ENCODE results near the gene MLC1.

MLC1 gene

DNA sequence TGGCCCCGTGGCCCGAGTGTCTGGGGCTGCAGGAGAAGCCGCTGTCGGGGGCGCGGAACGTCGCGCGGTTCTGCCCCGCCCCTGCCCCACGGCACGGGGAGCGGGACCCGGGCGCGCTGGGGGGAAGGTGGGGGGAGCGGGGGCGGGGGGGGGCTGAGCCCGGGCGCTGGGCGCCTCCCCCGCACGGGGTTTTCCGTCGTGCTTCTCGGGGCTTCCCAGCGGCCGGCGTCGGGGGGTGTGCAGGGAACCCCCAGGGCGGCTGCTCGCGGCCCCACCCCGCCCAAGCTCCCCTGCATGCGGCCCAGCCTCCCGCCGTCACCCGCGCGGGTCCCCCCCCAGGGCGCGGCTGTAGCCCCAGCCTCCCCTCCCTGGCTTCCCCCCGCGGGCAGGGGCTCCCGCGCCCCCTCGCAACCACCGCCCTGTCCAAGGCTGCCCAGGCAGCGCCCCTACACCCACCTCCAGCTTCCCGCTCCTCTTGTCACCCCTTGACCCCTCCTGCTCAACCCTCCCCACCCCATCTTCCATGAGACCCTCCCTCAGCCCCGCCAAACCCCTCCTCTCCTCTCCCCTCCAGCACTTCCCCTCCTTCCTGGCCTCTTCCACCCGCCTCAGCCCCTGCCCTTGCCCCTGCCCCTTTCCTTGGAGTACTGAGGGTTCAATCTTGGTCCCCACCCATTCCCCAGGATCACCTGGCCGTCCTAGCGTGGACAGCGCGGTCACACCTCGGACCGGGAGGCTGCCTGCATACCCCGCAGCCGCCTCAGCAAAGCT lies 74.4 kb downstream of the MLC1 start:
- H3K4me3 ChIP-seq (ENCODE audit: low read length in 2 of 2) = no peak overlapping the region
- peak overlapping the region; percentile 71 for H3K18ac ChIP-seq (ENCODE audit: low read length)
- H2BK12ac ChIP-seq (ENCODE audit: low read length) = no peak overlapping the region
- H2BK15ac ChIP-seq (ENCODE audit: low read length) = no peak overlapping the region
- H3K4ac ChIP-seq (ENCODE audit: low read length) = peak overlapping the region; percentile 37
- H3K36me3 ChIP-seq (replicated peaks in 1 of 2; ENCODE audit: control insufficient read depth in 2 of 2, insufficient read depth in 2 of 2, low read length in 2 of 2) = no peaks in the 10 kb centered on the region
- H3K23ac ChIP-seq (ENCODE audit: low read depth, low read length, poor library complexity) = peak overlapping the region; percentile 89
- no peak overlapping the region for H2AFZ ChIP-seq (ENCODE audit: low read length)
- H3K4me1 ChIP-seq (ENCODE audit: control insufficient read depth in 2 of 2, insufficient read depth in 1 of 2, low read depth in 1 of 2, low read length in 2 of 2) = peaks cover 4 to 10% of the 10 kb centered on the region in 2 donors
- no peak for DNase-seq (ENCODE audit: low spot score)
- H4K91ac ChIP-seq (ENCODE audit: low read depth, low read length, poor library complexity) = no peak overlapping the region
- peaks cover 0 to 2% of the 10 kb centered on the region in 2 donors for H3K9me3 ChIP-seq (replicated peaks in 1 of 2; ENCODE audit: control insufficient read depth in 2 of 2, insufficient read depth in 1 of 2, low read depth in 1 of 2, low read length in 2 of 2)
- H3K27me3 ChIP-seq (ENCODE audit: control insufficient read depth in 3 of 3, insufficient read depth in 3 of 3, low read depth in 1 of 3, low read length in 3 of 3) = peaks cover 11 to 88% (median 59%) of the 10 kb centered on the region in 3 experiments
- no peak overlapping the region for H3K9ac ChIP-seq (ENCODE audit: low read depth, low read length, poor library complexity)
- WGBS, 2 donors (ENCODE audit: extremely low coverage in 2 of 2, insufficient read length in 2 of 2, insufficient replicate concordance in 1 of 2) = no CpG with 5 or more reads among the region's 61 CpGs
- H2BK120ac ChIP-seq (ENCODE audit: low read depth, low read length) = no peak overlapping the region
- H2AK5ac ChIP-seq (ENCODE audit: low read depth, low read length) = peak overlapping the region; percentile 81
- peak overlapping the region; percentile 82 for H4K8ac ChIP-seq (ENCODE audit: low read depth, low read length)
- no peak overlapping the region for H3K4me2 ChIP-seq (ENCODE audit: insufficient read depth, low read length, poor library complexity, severe bottlenecking)
- no peak overlapping the region for H3K27ac ChIP-seq (replicated peaks; ENCODE audit: low read length)
- no peaks in the 10 kb centered on the region for H3K79me1 ChIP-seq (ENCODE audit: low read depth, low read length)
- H3K14ac ChIP-seq (ENCODE audit: low read length) = no peak overlapping the region
- H2BK5ac ChIP-seq (ENCODE audit: low read length) = no peak overlapping the region

DNA sequence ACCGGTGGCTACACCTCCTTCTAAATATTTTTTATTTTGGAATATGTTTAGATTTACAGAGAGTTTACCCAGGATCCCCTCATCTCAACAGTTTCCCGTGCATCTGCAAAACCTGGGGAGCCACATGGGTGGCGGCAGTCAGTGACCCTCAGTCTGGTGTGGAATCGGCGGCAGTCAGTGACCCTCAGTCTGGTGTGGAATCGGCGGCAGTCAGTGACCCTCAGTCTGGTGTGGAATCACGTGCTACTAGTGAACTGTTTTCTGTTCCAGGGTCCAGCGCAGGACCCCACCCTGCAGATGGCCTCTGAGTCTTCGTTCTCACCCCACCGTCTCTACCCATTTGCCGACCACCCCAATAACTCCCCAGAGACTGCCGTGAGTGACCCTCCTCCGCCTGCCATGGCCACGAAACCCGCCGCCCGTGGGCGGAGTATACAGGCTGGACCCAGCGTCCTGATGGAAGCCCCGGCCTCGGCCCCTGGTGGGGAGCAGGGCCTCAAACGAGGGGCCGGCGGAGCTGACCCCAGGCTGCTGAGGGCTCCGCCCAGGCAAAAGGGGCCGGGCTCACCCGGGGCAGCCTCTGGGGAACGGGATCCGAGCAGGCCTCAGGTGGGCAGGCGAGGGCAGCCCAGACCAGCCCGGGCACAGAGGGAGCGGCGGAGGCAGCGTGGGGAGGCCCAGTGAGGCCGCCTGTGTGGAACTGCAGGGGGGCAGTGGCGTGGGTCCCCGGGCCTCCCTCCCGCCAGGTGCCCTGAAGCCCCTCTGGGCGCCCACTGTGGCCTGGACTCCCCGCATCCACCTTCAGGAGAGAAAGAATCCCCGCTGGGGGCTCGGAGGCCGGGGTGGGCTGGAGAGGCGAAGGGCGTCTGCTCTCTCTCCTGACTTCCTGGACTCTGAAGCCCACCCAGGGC lies 75.2 kb downstream of the MLC1 start:
- H3K36me3 ChIP-seq (replicated peaks in 1 of 2; ENCODE audit: control insufficient read depth in 2 of 2, insufficient read depth in 2 of 2, low read length in 2 of 2) = no peaks in the 10 kb centered on the region
- H2AFZ ChIP-seq (ENCODE audit: low read length) = no peak overlapping the region
- no peak overlapping the region for H2AK5ac ChIP-seq (ENCODE audit: low read depth, low read length)
- H3K9ac ChIP-seq (ENCODE audit: low read depth, low read length, poor library complexity) = no peak overlapping the region
- H3K4me1 ChIP-seq (ENCODE audit: control insufficient read depth in 2 of 2, insufficient read depth in 1 of 2, low read depth in 1 of 2, low read length in 2 of 2) = peaks cover 3 to 10% of the 10 kb centered on the region in 2 donors
- peak overlapping the region; percentile 87 for H3K18ac ChIP-seq (ENCODE audit: low read length)
- no peak overlapping the region for H3K4me2 ChIP-seq (ENCODE audit: insufficient read depth, low read length, poor library complexity, severe bottlenecking)
- no peak overlapping the region for H2BK120ac ChIP-seq (ENCODE audit: low read depth, low read length)
- no peak for DNase-seq (ENCODE audit: low spot score)
- H3K9me3 ChIP-seq (replicated peaks in 1 of 2; ENCODE audit: control insufficient read depth in 2 of 2, insufficient read depth in 1 of 2, low read depth in 1 of 2, low read length in 2 of 2) = peaks cover 0 to 2% of the 10 kb centered on the region in 2 donors
- H3K4ac ChIP-seq (ENCODE audit: low read length) = no peak overlapping the region
- H2BK12ac ChIP-seq (ENCODE audit: low read length) = peak overlapping the region; percentile 41
- H3K14ac ChIP-seq (ENCODE audit: low read length) = peak overlapping the region; percentile 56
- H3K27me3 ChIP-seq (ENCODE audit: control insufficient read depth in 3 of 3, insufficient read depth in 3 of 3, low read depth in 1 of 3, low read length in 3 of 3) = peaks cover 11 to 88% (median 52%) of the 10 kb centered on the region in 3 experiments
- H3K27ac ChIP-seq (replicated peaks; ENCODE audit: low read length) = no peak overlapping the region
- H4K8ac ChIP-seq (ENCODE audit: low read depth, low read length) = no peak overlapping the region
- no peak overlapping the region for H3K4me3 ChIP-seq (ENCODE audit: low read length in 2 of 2)
- no peaks in the 10 kb centered on the region for H3K79me1 ChIP-seq (ENCODE audit: low read depth, low read length)
- H2BK5ac ChIP-seq (ENCODE audit: low read length) = no peak overlapping the region
- WGBS, 2 donors (ENCODE audit: extremely low coverage in 2 of 2, insufficient read length in 2 of 2, insufficient replicate concordance in 1 of 2) = no CpG with 5 or more reads among the region's 46 CpGs
- peak overlapping the region; percentile 43 for H3K23ac ChIP-seq (ENCODE audit: low read depth, low read length, poor library complexity)
- no peak overlapping the region for H2BK15ac ChIP-seq (ENCODE audit: low read length)
- no peak overlapping the region for H4K91ac ChIP-seq (ENCODE audit: low read depth, low read length, poor library complexity)
